Right lung (tissue), 5 donors: ENCODE data around the gene GRHPR. TPM values are rescaled to one million over a fixed set of nuclear protein-coding genes. Genes with fewer than 3 reads are reported as not detected.
"Not testable (repeated sequence)": the region's sequence is repeated elsewhere in the genome, so short reads cannot be mapped to it uniquely, and the experiment has no call there.

ENCODE experiments used
- DNase-seq, 2 donors: peaks; one replicate each; pipeline ENCODE4 v3.0.0-alpha.2; 2013
- polyA plus RNA-seq, 5 donors: library from polyadenylated mRNA; unstranded; fragments of 120-200 nt; gene quantifications; one replicate each; pipeline versions ENCODE4 v1.2.1 to v1.2.3, GENCODE V29; 2013; ENCODE audit warnings: inconsistent platforms in 1 of 5, low replicate concordance in 1 of 5; ENCODE audit not compliant: insufficient read length in 5 of 5, insufficient read depth in 1 of 5

The GRHPR gene
- polyA plus RNA-seq, 5 donors = 89.1 to 142 (median 107) TPM

- not testable (repeated sequence) for DNase-seq
Measured at GRCh38 chr9:37477443-37477842, 54.9 kb downstream of the GRHPR start.

DNA sequence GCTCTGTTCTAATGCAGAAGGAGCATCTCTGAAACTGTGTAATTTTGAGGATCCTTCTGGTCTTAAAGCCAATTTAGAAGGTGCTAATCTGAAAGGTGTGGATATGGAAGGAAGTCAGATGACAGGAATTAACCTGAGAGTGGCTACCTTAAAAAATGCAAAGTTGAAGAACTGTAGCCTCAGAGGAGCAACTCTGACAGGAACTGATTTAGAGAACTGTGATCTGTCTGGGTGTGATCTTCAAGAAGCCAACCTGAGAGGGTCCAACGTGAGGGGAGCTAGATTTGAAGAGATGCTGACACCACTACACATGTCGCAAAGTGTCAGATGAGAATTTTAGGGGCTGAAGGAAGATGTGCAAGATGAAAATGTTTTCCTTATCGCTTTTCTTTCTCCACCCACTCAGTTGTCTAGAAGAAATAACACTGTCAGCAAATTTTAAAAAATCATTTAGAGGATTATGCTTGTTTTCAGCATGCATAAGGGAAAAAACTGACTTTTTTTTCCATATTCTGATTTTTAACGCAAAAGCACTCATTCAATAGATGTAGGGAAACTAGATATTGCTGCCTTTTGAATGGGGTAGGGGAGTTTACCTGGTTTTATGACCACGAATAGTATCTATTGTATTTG lies 55.6 kb downstream of the GRHPR start:
- not testable (repeated sequence) for DNase-seq

DNA sequence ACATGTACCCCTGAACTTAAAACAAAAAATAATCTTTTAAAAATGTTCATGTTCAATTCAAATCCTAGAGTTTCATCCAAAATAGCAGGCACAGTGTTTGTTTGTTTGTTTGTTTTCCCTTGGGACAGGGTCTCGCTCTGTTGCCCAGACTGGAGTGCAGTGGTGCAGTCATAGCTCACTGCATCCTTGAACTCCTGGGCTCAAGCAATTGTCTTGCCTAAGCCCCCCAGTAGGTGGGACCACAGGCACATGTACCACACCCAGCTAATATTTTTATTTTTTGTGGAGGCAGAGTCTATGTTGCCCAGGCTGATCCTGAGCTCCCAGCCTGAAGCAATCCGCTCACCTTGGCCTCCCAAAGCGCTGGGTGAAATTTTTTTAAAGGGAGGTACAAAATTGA lies 58.3 kb downstream of the GRHPR start:
- no peak for DNase-seq

DNA sequence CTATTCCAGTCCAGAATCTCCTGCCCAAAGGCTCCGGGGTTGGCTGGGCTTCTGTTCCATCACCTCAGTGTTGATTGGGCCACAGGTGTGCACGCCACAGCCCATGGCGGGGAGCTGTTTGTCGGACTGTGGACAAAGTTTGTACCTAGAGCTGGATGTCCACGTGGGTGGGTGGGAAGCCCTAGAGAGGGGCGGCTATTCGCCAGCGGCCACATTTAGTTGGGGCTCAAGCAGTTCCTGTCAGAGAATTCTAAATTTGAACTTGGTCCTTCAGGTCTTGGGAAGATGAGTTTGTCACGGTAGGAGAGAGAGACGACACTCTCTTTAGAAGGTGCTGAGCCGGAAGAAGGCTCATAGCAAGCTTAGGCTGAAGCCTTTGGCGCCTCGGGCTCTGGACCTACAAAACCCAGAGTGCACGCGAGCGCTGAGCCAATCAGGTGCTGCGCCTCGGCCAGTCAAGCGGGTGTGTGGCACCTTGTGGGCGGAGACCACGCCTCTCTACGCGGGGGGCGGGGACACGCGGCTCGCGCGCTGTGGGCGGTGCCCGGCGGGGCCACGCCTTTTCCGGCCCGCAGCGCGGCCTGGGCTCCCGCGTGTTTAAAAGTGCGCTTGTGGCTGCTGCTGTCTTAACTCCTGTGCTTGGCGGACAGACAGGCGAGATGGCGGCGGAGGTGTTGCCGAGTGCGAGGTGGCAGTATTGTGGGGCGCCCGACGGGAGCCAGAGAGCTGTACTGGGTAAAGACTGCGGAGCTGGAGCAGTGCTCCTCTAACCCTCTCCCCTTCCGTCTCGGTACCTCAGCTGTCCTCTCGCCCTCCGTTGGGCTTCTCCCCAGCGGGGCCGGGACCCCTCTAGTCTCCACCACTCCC lies 63.1 kb downstream of the GRHPR start, which contains the start of gene POLR1E:
POLR1E (plus strand) TSS at position 560 of the 867 bp plus-strand sequence; CDS start at position 660, 100 bp downstream.
- DNase-seq = peak; percentile 85 to 88

DNA sequence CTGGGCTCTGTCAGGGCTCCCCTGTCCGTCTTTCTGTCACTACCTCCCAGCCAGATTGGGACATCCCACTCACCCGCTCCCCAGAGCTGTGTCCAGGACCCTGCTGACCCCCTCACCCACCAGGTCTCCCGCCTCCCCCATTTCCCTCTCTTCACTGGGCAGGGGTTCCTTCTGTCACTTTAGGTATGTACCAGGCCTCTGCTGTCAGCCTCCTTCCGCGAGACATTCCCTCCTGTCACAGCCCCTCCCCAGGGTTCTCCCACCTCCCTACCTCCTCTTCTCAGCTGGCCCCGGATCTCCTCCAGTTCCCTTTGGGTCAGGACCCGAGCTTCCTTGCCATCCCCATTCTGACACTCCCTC lies 63.7 kb downstream of the GRHPR start:
- DNase-seq = no peak

Other genes starting within 250 kb of the GRHPR start
- 10 to 100 TPM; 21.8 to 28.7 (median 26.7) TPM for gene ZBTB5, start 42.8 kb downstream of the GRHPR start, polyA plus RNA-seq
- 10 to 100 TPM; 22.3 to 29.9 (median 29.2) TPM for gene POLR1E, start 63.3 kb downstream of the GRHPR start, polyA plus RNA-seq
- gene FBXO10, start 153.7 kb downstream of the GRHPR start, polyA plus RNA-seq = 10 to 100 TPM in 2 of 5 donors, 1 to 10 TPM in 3; 8.3 to 10.6 (median 10.0) TPM
- 100 to 1,000 TPM in 4 of 5 donors, 10 to 100 TPM in 1; 95.3 to 126 (median 111) TPM for gene TOMM5, start 169.9 kb downstream of the GRHPR start, polyA plus RNA-seq
- gene FRMPD1, start 228.3 kb downstream of the GRHPR start, polyA plus RNA-seq = under 1 TPM; 0.05 to 0.74 (median 0.14) TPM